T-helper 9 cell (primary cell): ENCODE measurements around the gene SLC4A4.

Experiments used
- DNase-seq: peaks from one replicate; pipeline ENCODE4 v3.0.0-alpha.2; 2020

SLC4A4 gene

DNA sequence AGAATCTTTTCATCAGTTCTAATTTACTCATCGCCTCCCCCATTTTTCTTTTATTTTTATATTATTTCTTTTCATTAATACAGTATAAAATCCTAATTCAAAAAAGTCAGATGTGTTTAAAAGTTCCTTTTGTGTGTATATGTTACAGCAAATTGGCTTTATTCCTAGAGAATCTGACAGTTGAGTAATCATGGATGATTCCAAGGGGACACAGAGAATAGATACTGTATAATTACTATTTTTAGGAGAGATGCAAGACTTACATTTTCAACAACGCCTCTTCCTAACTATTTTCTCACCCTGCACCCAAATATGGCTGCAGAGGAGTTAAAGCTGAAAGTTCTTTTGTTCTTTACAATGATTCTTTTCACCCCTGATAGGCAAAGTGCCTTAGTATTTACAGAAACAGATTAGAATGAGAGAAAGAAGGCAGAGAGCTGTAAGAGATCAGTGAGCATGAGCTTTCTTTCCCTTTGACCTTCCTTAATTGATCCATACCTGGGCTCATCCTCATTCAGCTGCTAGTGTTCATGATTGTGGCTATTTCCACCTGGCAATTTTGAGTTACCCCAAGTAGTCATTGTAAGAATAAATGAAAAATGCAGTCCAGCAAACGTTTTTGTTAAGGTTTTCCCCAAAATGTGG is 210.8 kb downstream of the SLC4A4 start:
- no peak for DNase-seq

GRCh38 chr4:71550220-71551165 is 211.7 kb downstream of the SLC4A4 start:
- no peak for DNase-seq

GRCh38 chr4:71553605-71554004 is 214.8 kb downstream of the SLC4A4 start:
- no peak for DNase-seq

DNA sequence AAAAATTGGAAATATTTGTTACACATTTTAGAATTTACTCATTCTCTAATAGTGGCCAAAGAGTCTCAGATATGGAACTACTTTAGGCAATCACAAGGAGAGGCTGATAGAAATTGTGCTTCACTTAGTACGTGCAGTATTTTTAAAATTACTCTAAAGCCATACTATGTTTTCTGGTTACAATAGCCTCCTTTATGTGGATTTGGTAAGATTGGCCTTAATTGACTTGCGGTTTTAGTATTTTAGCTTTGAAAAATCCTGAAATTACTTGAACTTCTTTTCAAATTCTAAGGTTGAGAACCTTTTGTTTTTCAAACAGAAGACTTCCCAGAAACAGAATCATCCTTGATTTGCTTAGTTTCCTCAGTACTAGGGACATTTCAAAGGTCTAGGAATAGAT is 215.2 kb downstream of the SLC4A4 start:
- DNase-seq = no peak

DNA sequence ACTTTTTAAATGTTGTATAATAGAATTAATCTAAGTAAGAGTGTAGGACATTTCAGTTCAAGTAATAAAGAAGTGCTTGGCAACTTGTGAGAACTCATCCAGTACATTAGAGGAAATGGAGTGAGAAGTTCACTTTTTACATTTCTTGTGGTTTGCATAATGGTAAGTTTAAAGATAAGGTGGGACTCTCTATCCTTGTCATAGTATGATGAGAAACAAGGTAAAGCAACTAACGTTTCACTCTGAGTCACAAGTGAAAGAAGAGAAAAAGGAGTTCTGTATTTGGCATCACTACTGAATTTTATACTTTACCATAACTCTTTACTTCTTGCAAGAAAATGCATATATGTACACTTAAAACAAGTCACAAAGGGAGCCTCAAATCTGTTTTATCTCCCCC is 219.4 kb downstream of the SLC4A4 start:
- DNase-seq = no peak

DNA sequence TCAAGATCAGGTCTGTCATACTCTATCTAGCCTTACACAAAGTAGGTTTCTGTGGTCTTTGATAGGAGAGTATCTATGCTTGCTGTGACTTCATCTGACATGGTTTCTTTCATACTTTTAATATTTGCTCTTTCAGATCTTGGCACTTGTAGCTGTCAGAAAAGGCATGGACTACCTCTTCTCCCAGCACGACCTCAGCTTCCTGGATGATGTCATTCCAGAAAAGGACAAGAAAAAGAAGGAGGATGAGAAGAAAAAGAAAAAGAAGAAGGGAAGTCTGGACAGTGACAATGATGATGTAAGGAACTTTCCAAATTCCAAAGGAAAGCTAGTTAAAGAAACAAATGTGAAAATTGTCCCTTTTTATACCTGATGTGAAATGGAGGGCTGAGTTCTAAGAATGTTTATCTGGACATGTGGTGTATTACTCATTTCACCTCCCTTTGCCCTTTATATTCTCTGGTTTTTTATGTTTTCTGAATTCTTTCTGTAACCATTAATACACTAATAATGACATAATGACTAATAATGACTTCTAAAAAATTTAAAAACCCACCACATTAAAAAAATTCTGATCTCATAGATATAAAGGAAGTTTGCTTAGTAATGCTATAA is 221.2 kb downstream of the SLC4A4 start:
- no peak for DNase-seq

GRCh38 chr4:71564775-71565174 is 226.0 kb downstream of the SLC4A4 start:
- DNase-seq = no peak

DNA sequence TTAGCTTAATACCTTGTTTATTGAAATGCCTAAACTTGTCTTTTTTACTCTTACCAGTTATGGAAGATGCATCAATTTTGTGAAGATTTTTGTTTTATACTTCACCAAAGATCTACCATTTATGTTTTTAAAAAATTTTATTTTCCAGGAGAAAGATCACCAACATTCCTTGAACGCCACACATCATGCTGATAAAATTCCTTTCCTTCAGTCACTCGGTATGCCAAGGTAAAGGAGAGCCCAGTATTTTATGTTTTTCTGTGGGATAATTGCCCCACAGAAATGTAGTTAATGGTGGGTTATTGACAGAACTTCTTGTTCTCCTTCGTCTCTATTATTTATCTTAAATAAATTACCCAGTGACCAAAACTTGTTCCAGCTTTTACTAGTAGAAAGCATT is 228.0 kb downstream of the SLC4A4 start:
- DNase-seq = no peak

GRCh38 chr4:71568131-71568530 is 229.3 kb downstream of the SLC4A4 start:
- no peak for DNase-seq

- DNase-seq = no peak
These were observed 231.7 kb downstream of the SLC4A4 start for GRCh38 chr4:71570492-71570891.

- no peak for DNase-seq
These were observed 232.5 kb downstream of the SLC4A4 start for GRCh38 chr4:71571346-71571745.

DNA sequence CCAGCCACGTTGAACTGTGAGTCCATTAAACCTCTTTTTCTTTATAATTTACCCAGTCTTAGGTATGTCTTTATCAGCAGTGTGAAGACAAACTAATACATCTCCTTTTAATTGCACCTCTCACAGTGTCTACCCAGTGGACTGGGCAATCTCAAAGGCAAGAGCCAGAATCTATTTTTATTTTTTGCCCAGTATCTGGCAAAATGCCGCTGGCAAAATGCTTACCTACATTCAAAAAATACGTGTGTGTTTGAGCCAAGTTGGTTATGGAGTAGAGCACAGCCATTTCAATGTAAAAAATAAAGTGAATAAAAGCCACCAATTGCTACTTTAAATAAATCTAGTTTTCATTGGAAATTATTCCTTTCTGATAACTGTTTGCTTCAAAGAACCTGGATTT is 245.2 kb downstream of the SLC4A4 start:
- DNase-seq = no peak

DNA sequence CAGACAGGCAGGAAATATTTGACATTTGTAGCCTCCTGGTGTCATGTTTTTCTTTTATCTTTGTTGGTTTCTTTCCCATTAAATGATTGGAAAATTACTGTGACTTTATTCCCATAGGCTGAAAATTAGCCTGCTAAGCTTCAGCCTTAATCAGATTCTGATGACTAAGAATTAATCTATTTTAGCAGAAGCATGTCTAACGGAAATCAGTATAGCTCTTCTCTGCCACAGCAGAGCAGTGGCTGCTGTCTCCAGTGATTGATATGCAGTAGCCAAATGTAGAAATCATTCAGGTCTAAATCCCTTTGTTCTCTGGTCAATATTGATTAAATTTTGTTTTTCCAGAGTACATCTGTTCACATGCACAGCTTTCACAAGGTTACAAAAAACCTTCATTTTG is 245.8 kb downstream of the SLC4A4 start:
- DNase-seq = no peak

- DNase-seq = no peak
These were observed 247.4 kb downstream of the SLC4A4 start for GRCh38 chr4:71586087-71586763.

- no peak for DNase-seq
These were observed 249.2 kb downstream of the SLC4A4 start for GRCh38 chr4:71587995-71588394.

DNA sequence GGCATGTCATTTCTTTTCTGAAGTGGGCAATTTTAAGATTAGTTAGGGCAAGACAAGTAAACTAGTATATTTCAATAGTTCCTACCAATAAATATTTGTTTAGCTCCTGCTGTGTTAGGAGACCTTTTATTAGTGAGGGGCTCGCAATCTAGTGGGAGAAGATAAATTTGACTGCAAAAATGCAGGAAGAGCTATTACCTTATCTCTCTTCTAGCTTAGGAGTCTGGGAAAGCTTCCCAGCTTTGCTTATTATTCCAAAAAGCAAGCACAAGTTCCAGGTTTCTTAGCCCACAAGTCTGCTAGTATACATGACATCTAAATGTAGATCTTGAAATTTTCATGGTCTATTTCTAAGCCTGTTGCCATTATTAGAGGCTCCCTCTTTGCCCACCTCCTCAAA is 254.0 kb downstream of the SLC4A4 start:
- no peak for DNase-seq

- DNase-seq = no peak
These were observed 254.5 kb downstream of the SLC4A4 start for GRCh38 chr4:71593311-71593710.

- DNase-seq = no peak
These were observed 256.8 kb downstream of the SLC4A4 start for GRCh38 chr4:71595576-71596108.

- no peak for DNase-seq
These were observed 260.8 kb downstream of the SLC4A4 start for GRCh38 chr4:71599578-71599977.

- DNase-seq = no peak
These were observed 263.6 kb downstream of the SLC4A4 start for GRCh38 chr4:71602289-71602900.

GRCh38 chr4:71604785-71605184 is 266.0 kb downstream of the SLC4A4 start:
- no peak for DNase-seq

DNA sequence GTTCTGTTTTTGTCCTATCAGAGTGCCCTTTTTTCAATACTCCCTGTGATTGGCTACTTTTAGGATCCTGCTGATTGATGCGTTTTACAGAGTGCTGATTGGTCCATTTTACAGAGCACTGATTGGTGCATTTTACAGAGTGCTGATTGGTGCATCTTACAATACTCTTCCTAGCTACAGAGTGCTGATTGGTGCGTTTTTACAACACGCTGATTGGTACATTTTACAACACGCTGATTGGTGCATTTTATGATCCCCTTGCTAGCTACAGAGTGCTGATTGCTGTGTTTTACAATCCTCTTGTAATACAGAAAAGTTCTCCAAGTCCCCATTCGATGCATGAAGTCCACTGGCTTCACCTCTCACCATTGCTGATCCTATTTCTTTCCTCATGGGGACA is 268.3 kb downstream of the SLC4A4 start:
- DNase-seq = no peak
